ENCODE measurements around the gene BMP7. TPM values are rescaled to one million over a fixed set of nuclear protein-coding genes. Genes with fewer than 3 reads are reported as not detected.

Gene BMP7
- total RNA-seq, 2 experiments from 2014 or later = not detected

DNA sequence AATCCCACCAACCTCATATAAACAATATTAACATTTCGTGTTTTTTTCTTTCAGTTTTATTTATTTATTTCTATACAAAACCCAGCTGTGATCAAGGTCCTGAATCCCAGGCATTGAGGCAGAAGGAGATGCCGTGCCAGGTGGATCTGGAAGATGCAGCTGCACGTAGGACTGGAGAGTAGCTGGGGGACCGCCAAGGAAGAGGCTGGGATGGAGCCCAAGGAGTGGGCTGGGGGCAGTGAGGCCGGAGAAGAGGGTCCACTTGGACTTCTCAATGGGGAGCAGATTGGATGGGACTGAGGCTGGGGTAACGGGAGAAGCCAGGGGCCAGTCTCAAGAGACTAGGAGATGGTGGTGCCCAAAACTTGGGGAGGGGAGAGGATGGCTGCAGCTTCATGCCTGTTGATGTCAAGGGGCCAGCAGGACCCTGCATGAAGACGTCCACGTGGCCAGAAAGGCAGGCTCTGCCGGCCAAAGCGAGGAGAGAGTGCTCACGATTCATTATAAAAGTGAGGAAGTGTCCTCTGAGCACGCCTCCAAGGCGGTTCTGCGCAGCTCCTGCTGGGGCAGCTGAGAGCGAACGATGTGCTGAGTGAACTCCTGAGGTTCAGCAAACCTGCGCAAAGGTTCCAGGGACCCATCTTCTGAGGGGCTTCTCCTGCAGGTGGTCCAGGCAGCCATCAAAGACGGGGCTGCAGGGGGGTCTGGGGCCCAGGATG, 110.3 kb downstream of the BMP7 start:
- Mint-ChIP-seq H3K4me3 (no peak overlapping the region), H3K4me1 (ENCODE audit: low read depth) (no peaks in the 10 kb centered on the region), H3K36me3 (no peaks in the 10 kb centered on the region), H3K27ac (no peak overlapping the region), H3K27me3 (no peaks in the 10 kb centered on the region), H3K9me3 (peaks cover 2% of the 10 kb centered on the region)
- CTCF ChIA-PET = no interaction called here
- POLR2A ChIA-PET = no interaction called here
- no peak for DNase-seq
- intact Hi-C loops (cut with micrococcal nuclease) = no loop called here

DNA sequence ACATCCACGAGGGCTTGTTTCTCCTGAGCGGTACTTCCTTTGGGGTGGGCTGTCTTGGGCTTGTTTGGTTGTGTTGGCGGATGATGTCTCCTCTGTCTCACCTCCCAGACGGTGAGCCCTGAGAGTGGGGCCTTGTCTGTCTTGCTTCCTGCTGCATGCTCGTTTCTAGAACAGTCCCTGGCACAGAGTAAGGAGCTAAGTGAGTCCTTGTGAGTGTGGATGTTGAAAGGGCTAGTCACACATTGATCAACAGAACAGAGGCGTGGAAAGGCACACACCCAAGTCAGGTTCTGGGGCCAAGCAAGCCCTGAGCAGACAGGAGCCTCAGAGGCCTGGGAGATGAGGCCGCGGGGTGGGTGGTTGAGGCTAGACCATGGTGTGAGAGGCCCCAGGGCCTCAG, 111.0 kb downstream of the BMP7 start:
- DNase-seq = no peak
- no peak overlapping the region for H3K4me3 Mint-ChIP-seq
- POLR2A ChIA-PET = no interaction called here
- CTCF ChIA-PET = no interaction called here
- H3K27me3 Mint-ChIP-seq = no peaks in the 10 kb centered on the region
- intact Hi-C loops (cut with micrococcal nuclease) = no loop called here
- no peaks in the 10 kb centered on the region for H3K4me1 Mint-ChIP-seq (ENCODE audit: low read depth)
- H3K36me3 Mint-ChIP-seq = no peaks in the 10 kb centered on the region
- peaks cover 3% of the 10 kb centered on the region for H3K9me3 Mint-ChIP-seq
- H3K27ac Mint-ChIP-seq = no peak overlapping the region

DNA sequence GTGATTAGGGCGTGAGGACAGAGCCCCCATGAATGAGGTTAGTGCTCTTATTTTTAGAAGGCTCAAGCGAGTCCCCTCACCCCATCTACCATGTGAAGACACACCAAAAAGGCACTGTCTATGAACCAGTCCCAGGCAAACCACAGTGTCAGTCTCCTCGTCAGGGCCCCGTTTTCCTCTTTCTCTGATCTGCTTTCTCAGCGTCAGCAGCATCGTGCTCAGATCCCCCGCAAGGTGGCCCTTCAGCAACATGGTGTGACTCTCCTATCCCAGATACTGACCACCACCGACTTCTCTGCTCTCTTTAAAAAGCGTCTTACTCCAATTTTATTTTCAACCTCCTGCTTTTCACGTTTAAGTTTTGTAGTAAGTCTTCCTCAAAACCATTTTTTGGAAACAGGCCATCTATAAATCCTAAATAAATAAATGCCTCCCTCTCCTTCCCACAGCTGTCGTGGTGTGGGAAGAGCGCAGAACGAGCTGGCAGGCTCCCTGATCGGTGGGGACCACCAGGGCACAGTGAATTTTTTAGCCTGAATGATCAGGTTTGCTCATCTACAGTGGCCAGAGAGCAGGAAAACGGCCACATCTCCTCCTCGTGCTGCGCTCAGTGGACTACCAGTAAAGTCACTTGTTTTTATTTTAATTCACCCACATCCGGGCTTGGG, 113.1 kb downstream of the BMP7 start:
- no peak overlapping the region for H3K27ac Mint-ChIP-seq
- intact Hi-C loops (cut with micrococcal nuclease) = no loop called here
- DNase-seq = no peak
- no peak overlapping the region for H3K4me3 Mint-ChIP-seq
- H3K36me3 Mint-ChIP-seq = no peaks in the 10 kb centered on the region
- peaks cover 3% of the 10 kb centered on the region for H3K27me3 Mint-ChIP-seq
- H3K9me3 Mint-ChIP-seq = peaks cover 3% of the 10 kb centered on the region
- ChIA-PET POLR2A (no interaction called here), CTCF (no interaction called here)
- no peaks in the 10 kb centered on the region for H3K4me1 Mint-ChIP-seq (ENCODE audit: low read depth)

DNA sequence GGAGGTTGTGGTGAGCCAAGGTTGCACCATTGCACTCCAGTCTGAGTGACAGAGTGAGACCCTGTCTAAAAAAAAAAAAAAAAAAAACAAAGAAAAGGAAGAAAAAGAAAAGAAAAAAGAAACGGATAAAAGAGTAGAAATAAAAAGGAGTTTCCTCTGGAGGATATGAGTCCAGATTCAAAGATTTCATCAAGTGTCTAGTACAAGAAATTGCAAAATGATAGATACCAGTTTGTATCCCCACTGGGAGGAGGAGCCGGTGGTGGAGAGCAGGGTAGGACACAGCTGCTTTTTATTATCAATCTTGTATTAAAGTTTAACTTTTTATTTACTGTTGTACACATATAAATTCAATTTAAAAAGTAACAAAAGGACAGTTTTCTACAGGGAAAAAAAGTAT, 113.9 kb downstream of the BMP7 start:
- Mint-ChIP-seq H3K4me3 (no peak overlapping the region), H3K4me1 (ENCODE audit: low read depth) (no peaks in the 10 kb centered on the region), H3K27me3 (peaks cover 3% of the 10 kb centered on the region), H3K36me3 (no peaks in the 10 kb centered on the region), H3K27ac (no peak overlapping the region), H3K9me3 (peaks cover 3% of the 10 kb centered on the region)
- POLR2A ChIA-PET = no interaction called here
- CTCF ChIA-PET = no interaction called here
- intact Hi-C loops (cut with micrococcal nuclease) = no loop called here
- no peak for DNase-seq

DNA sequence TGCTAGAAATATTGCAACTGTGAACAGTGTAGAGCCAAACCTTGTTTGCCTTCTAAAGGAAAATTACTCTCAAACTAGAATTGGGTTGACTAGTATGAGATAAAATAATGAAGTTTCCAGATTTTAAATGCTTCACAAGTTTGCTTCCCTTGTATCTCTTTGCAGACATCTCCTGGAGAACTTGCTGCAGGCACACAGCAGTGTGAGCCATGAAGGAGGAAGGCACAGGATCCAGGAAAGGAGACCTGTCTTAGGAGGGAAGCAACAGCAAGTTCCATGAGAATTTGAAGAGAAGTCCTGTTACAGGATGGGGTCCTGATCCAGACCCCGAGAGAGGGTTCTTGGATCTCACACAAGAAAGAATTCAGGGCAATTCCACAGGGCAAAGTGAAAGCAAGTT, 115.9 kb downstream of the BMP7 start:
- intact Hi-C loops (cut with micrococcal nuclease) = no loop called here
- H3K4me3 Mint-ChIP-seq = no peak overlapping the region
- H3K36me3 Mint-ChIP-seq = no peaks in the 10 kb centered on the region
- ChIA-PET CTCF (no interaction called here), POLR2A (no interaction called here)
- peaks cover 5% of the 10 kb centered on the region for H3K9me3 Mint-ChIP-seq
- H3K27ac Mint-ChIP-seq = no peak overlapping the region
- DNase-seq = no peak
- peaks cover 5% of the 10 kb centered on the region for H3K27me3 Mint-ChIP-seq
- no peaks in the 10 kb centered on the region for H3K4me1 Mint-ChIP-seq (ENCODE audit: low read depth)

DNA sequence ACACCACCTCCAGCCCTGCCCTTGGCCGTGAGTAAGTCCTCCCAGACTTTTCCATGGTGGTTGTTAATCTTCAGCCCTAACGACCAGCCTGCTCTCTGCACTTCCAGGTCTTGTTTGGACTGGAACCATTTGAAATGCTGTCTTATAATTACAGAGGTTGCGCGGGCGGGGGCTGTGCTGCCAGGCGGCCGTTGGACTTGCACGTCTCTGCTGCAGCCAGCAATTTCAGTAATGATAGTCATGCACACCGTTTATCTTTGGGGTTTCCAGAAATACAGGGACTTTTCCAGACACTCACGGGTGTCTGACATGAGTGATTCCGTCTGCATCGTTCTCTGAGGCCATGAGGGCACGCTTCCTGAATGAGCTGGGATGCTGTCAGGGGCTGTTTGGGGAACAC, 118.2 kb downstream of the BMP7 start:
- no peak overlapping the region for H3K27ac Mint-ChIP-seq
- peaks cover 5% of the 10 kb centered on the region for H3K27me3 Mint-ChIP-seq
- no peak overlapping the region for H3K4me3 Mint-ChIP-seq
- peaks cover 5% of the 10 kb centered on the region for H3K9me3 Mint-ChIP-seq
- no peaks in the 10 kb centered on the region for H3K4me1 Mint-ChIP-seq (ENCODE audit: low read depth)
- no peak for DNase-seq
- intact Hi-C loops (cut with micrococcal nuclease) = no loop called here
- ChIA-PET CTCF (no interaction called here), POLR2A (no interaction called here)
- H3K36me3 Mint-ChIP-seq = no peaks in the 10 kb centered on the region

DNA sequence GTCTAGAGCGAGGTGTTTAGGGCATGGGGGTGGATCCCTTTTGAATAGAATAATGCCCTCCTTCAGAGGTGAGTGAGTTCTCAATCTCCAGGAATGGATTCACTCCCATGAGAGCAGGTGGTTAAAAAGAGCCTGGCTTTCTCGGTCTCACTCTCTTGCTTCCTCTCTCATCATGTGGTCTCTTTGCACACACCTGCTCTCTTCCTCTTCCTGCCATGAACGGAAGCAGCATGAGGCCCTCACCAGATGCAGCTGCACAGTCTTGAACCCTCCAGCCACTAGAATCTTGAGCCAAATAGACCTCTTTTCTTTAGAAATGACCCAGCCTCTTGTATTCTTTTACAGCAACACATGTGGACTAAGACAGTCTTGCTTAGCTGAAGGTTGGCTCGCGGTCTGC, 119.3 kb downstream of the BMP7 start:
- H3K36me3 Mint-ChIP-seq = no peaks in the 10 kb centered on the region
- no peaks in the 10 kb centered on the region for H3K4me1 Mint-ChIP-seq (ENCODE audit: low read depth)
- no peak overlapping the region for H3K4me3 Mint-ChIP-seq
- intact Hi-C loops (cut with micrococcal nuclease) = no loop called here
- CTCF ChIA-PET = no interaction called here
- H3K9me3 Mint-ChIP-seq = peaks cover 5% of the 10 kb centered on the region
- H3K27me3 Mint-ChIP-seq = peaks cover 7% of the 10 kb centered on the region
- POLR2A ChIA-PET = no interaction called here
- H3K27ac Mint-ChIP-seq = no peak overlapping the region
- no peak for DNase-seq

DNA sequence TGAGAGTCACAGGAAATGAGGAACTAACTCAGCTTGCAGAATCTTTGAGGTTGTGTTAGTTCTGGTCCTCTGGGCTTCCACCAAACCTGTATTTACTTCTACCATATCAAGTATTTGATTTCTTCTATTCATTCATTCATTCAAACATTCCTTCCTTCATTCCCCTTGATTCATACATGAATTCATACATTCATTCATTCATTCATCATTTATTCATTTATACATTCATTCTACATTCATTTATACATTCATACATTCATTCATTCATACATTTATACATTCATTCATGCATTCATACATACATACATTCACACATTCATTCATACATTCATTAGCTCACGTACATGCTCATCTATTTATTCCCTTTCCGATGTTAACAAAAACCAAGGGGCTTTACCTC, 120.3 kb downstream of the BMP7 start:
- no peak for DNase-seq
- ChIA-PET CTCF (no interaction called here), POLR2A (no interaction called here)
- Mint-ChIP-seq H3K9me3 (peaks cover 3% of the 10 kb centered on the region), H3K36me3 (no peaks in the 10 kb centered on the region), H3K4me3 (no peak overlapping the region), H3K4me1 (ENCODE audit: low read depth) (no peaks in the 10 kb centered on the region), H3K27ac (no peak overlapping the region), H3K27me3 (peaks cover 7% of the 10 kb centered on the region)
- intact Hi-C loops (cut with micrococcal nuclease) = no loop called here

DNA sequence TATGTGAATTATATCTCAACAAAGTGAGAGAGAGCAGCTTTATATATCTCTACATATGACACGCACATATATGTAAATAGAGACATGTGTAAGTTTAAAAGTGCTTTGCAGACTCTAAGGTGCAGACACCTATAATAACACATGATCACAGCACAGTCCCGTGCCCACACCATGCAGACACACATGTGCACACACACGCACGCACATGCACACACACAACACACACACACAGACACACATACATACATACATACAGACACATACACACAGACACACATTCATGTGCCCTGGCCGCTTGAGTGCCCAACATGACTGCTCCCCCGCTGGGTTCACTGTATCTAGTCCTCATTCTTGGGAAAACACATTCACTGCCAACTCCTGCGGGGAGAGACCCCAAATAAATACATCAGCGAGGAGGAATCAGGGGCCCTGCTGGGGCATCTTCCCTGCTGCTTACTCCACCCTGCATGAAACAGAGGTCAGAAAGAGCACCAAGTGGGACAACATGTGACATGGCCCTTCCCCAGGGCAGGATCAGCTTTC, 121.3 kb downstream of the BMP7 start:
- Mint-ChIP-seq H3K9me3 (peaks cover 2% of the 10 kb centered on the region), H3K27me3 (peaks cover 7% of the 10 kb centered on the region), H3K36me3 (no peaks in the 10 kb centered on the region), H3K4me3 (no peak overlapping the region), H3K27ac (no peak overlapping the region), H3K4me1 (ENCODE audit: low read depth) (no peaks in the 10 kb centered on the region)
- DNase-seq = no peak
- intact Hi-C loops (cut with micrococcal nuclease) = no loop called here
- ChIA-PET CTCF (no interaction called here), POLR2A (no interaction called here)

DNA sequence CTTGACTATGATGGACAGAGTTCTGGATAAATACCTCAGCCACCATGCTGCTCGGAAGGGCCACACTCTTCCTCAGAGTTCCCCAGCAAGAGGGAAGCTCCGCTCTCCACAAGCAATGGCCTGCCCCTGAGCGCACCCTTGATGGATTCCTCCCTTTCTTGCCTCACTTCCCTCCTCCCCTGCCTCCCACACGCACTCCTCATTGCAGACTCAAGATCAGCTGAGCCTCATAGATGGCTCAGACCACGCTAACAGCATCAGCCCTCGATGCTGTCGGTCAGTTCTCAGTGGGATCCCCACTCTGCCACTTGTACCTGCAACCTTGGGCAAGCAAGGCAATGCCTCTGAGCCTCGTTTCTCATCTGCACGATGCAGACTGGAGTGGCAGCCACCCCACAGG, 123.3 kb downstream of the BMP7 start:
- ChIA-PET POLR2A (no interaction called here), CTCF (no interaction called here)
- Mint-ChIP-seq H3K27ac (no peak overlapping the region), H3K4me1 (ENCODE audit: low read depth) (no peaks in the 10 kb centered on the region), H3K27me3 (peaks cover 6% of the 10 kb centered on the region), H3K36me3 (no peaks in the 10 kb centered on the region), H3K4me3 (no peak overlapping the region), H3K9me3 (peaks cover 2% of the 10 kb centered on the region)
- DNase-seq = no peak
- intact Hi-C loops (cut with micrococcal nuclease) = no loop called here

DNA sequence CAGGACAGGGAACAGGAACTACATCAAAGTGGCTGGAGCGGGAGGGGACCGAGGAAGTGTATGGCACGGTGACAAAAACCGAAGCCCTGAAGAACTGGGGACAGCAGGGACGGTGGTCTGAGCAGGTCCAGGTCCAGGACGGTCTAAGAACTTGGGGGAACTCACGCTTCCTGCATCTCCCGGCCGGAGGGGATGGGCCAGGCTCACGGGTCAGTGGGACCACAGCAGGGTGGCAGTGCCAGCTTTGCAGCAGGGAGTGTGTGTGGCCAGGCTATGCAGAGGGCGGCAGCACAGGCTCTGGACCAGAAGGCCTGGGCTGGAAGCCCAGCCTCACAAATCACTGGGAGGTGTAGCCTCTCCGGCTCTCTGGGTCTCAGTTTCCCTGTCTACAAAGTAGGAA, 123.8 kb downstream of the BMP7 start:
- ChIA-PET POLR2A (no interaction called here), CTCF (no interaction called here)
- Mint-ChIP-seq H3K27me3 (peaks cover 6% of the 10 kb centered on the region), H3K27ac (no peak overlapping the region), H3K36me3 (no peaks in the 10 kb centered on the region), H3K4me1 (ENCODE audit: low read depth) (no peaks in the 10 kb centered on the region), H3K9me3 (peaks cover 2% of the 10 kb centered on the region), H3K4me3 (no peak overlapping the region)
- intact Hi-C loops (cut with micrococcal nuclease) = no loop called here
- no peak for DNase-seq

DNA sequence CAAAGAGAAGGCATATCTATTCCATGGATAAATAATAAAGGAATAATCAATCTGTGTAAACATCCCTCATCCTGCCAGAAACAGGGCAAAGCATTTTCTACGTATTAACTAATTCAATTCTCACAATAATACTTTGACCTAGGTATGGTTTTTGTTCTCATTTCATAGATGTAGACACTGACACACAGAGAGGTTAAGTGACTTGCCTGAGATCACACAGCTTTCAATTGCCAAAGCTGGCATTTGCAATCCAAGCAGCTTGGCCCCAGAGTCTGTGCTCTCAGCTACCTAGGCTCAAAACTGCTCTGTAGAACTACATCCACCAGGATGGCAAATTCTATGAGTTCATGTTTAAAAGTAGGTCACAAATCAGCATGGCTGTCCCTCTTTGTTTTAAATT, 124.9 kb downstream of the BMP7 start:
- Mint-ChIP-seq H3K27me3 (peaks cover 4% of the 10 kb centered on the region), H3K4me3 (no peak overlapping the region), H3K36me3 (no peaks in the 10 kb centered on the region), H3K9me3 (no peaks in the 10 kb centered on the region), H3K4me1 (ENCODE audit: low read depth) (no peaks in the 10 kb centered on the region), H3K27ac (no peak overlapping the region)
- intact Hi-C loops (cut with micrococcal nuclease) = no loop called here
- DNase-seq = no peak
- ChIA-PET POLR2A (no interaction called here), CTCF (no interaction called here)

DNA sequence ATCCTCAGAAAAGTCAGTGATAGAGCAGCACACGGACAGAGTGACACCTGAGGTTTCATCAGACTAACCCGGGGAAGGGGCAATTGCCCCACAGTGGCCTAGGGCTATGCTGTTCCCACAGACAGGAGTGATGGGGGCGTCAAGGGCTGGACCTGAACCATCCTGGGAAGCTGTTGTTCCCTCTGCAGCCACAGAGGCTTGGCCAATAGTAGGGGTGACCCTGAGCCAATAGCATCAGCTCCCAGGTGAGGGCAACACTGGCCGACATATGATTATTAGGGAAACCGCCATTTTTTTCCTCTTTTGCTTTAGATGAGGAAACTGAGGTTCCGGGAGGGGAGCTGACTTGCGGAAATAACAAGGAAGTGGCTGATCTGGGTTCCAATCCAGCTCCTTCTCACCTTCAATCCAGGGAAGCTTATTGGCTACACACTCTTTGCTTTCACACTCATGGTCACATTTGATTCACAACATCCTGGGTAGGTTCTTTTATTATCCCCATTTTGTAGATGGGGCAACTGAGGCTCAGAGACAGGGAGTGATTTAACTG, 126.0 kb downstream of the BMP7 start:
- POLR2A ChIA-PET = no interaction called here
- Mint-ChIP-seq H3K4me1 (ENCODE audit: low read depth) (no peaks in the 10 kb centered on the region), H3K27ac (no peak overlapping the region), H3K4me3 (no peak overlapping the region), H3K27me3 (peaks cover 4% of the 10 kb centered on the region), H3K36me3 (no peaks in the 10 kb centered on the region), H3K9me3 (no peaks in the 10 kb centered on the region)
- CTCF ChIA-PET = no interaction called here
- intact Hi-C loops (cut with micrococcal nuclease) = no loop called here
- DNase-seq = no peak
